HL-60 (cell line): Measurements from ENCODE around the gene STXBP5.

Experiments used
- GABPA ChIP-seq: IDR thresholded peaks from 2 replicates; pipeline ENCODE4 v1.6.1; 2012; ENCODE audit warnings: low read depth
- SPI1 ChIP-seq: IDR thresholded peaks from 2 replicates; pipeline ENCODE4 v1.6.1; 2012; ENCODE audit warnings: low read depth, mild to moderate bottlenecking, borderline replicate concordance
- TF ChIP-seq, protein P1 (sequence below): IDR thresholded peaks from 2 replicates; pipeline ENCODE4 v1.6.1; 2012; ENCODE audit warnings: low read depth; ENCODE audit not compliant: insufficient replicate concordance
- TF ChIP-seq, protein P2 (sequence below): IDR thresholded peaks from one replicate; pipeline ENCODE4 v1.5.1; 2011; ENCODE audit warnings: low read length, control low read depth, inconsistent platforms; ENCODE audit not compliant: insufficient read depth

DNA sequence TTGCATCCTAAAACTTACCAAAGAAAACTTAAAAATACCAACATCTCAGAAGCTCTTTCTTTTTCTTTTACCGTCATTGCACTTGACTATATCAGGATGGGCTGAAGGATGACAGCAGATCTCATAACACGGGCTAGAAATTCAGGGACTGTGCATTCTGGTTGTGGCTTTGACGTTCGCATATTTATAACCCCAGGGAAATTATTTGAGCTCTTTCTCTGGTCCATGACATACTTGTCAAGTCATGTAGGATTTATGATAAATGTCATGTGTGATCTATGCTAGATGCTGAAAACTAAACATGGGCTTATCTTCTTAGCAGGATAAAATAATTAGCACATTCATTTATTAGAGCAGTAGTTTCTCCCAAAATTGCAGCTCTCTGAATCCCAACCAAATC is 229.9 kb downstream of the STXBP5 start:
- TF ChIP-seq, protein P1, sequence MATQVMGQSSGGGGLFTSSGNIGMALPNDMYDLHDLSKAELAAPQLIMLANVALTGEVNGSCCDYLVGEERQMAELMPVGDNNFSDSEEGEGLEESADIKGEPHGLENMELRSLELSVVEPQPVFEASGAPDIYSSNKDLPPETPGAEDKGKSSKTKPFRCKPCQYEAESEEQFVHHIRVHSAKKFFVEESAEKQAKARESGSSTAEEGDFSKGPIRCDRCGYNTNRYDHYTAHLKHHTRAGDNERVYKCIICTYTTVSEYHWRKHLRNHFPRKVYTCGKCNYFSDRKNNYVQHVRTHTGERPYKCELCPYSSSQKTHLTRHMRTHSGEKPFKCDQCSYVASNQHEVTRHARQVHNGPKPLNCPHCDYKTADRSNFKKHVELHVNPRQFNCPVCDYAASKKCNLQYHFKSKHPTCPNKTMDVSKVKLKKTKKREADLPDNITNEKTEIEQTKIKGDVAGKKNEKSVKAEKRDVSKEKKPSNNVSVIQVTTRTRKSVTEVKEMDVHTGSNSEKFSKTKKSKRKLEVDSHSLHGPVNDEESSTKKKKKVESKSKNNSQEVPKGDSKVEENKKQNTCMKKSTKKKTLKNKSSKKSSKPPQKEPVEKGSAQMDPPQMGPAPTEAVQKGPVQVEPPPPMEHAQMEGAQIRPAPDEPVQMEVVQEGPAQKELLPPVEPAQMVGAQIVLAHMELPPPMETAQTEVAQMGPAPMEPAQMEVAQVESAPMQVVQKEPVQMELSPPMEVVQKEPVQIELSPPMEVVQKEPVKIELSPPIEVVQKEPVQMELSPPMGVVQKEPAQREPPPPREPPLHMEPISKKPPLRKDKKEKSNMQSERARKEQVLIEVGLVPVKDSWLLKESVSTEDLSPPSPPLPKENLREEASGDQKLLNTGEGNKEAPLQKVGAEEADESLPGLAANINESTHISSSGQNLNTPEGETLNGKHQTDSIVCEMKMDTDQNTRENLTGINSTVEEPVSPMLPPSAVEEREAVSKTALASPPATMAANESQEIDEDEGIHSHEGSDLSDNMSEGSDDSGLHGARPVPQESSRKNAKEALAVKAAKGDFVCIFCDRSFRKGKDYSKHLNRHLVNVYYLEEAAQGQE, result no peak
- TF ChIP-seq, protein P2, sequence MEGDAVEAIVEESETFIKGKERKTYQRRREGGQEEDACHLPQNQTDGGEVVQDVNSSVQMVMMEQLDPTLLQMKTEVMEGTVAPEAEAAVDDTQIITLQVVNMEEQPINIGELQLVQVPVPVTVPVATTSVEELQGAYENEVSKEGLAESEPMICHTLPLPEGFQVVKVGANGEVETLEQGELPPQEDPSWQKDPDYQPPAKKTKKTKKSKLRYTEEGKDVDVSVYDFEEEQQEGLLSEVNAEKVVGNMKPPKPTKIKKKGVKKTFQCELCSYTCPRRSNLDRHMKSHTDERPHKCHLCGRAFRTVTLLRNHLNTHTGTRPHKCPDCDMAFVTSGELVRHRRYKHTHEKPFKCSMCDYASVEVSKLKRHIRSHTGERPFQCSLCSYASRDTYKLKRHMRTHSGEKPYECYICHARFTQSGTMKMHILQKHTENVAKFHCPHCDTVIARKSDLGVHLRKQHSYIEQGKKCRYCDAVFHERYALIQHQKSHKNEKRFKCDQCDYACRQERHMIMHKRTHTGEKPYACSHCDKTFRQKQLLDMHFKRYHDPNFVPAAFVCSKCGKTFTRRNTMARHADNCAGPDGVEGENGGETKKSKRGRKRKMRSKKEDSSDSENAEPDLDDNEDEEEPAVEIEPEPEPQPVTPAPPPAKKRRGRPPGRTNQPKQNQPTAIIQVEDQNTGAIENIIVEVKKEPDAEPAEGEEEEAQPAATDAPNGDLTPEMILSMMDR, result no peak
- TF ChIP-seq GABPA, result no peak
- TF ChIP-seq SPI1, result no peak
